NCI-H226 (cell line): ENCODE data around the gene BTBD7.

ENCODE experiments used
- DNase-seq: peaks from one replicate; pipeline ENCODE4 v3.0.0-alpha.2; 2015

BTBD7 gene

GRCh38 chr14:93302688-93303581 is 29.9 kb downstream of the BTBD7 start:
- DNase-seq: no peak

- peak; percentile 88 for DNase-seq
Measured at GRCh38 chr14:93301821-93302447, 30.9 kb downstream of the BTBD7 start.

- peak; percentile 21 for DNase-seq
Measured at GRCh38 chr14:93299866-93300265, 33.0 kb downstream of the BTBD7 start.

- DNase-seq: no peak
Measured at GRCh38 chr14:93299416-93299815, 33.4 kb downstream of the BTBD7 start.

GRCh38 chr14:93295541-93296220 is 37.2 kb downstream of the BTBD7 start:
- no peak for DNase-seq

- DNase-seq: peak; percentile 88
Measured at GRCh38 chr14:93286212-93286890, 46.5 kb downstream of the BTBD7 start.

GRCh38 chr14:93285044-93285443 is 47.8 kb downstream of the BTBD7 start:
- no peak for DNase-seq

- DNase-seq: peak; percentile 38
Measured at GRCh38 chr14:93281937-93282336, 50.9 kb downstream of the BTBD7 start.

- no peak for DNase-seq
Measured at GRCh38 chr14:93280743-93281142, 52.1 kb downstream of the BTBD7 start.

GRCh38 chr14:93276031-93276716 is 56.7 kb downstream of the BTBD7 start:
- no peak for DNase-seq

- no peak for DNase-seq
Measured at GRCh38 chr14:93274055-93274806, 58.6 kb downstream of the BTBD7 start.

GRCh38 chr14:93271111-93271510 is 61.7 kb downstream of the BTBD7 start:
- DNase-seq: no peak

- no peak for DNase-seq
Measured at GRCh38 chr14:93269341-93270068, 63.3 kb downstream of the BTBD7 start.

- DNase-seq: no peak
Measured at GRCh38 chr14:93268406-93268805, 64.4 kb downstream of the BTBD7 start.

GRCh38 chr14:93267149-93267711 is 65.6 kb downstream of the BTBD7 start:
- no peak for DNase-seq

GRCh38 chr14:93266127-93266526 is 66.7 kb downstream of the BTBD7 start:
- no peak for DNase-seq

GRCh38 chr14:93263416-93263815 is 69.4 kb downstream of the BTBD7 start:
- no peak for DNase-seq

- DNase-seq: no peak
Measured at GRCh38 chr14:93262446-93262845, 70.4 kb downstream of the BTBD7 start.

GRCh38 chr14:93249128-93249831 is 83.6 kb downstream of the BTBD7 start:
- no peak for DNase-seq

- DNase-seq: no peak
Measured at GRCh38 chr14:93246534-93246933, 86.3 kb downstream of the BTBD7 start.
